NCI-H2107 treated with DMSO at 0.1 percent for 48 hours (cell line): ENCODE results near the gene CORO2B.

Experiments used
- DNase-seq: peaks from one replicate; lab custom pipeline; 2025; ENCODE audit not compliant: unreplicated experiment; lab: John Stamatoyannopoulos, UW

The CORO2B gene

GRCh38 chr15:68626283-68626682 lies 47.5 kb downstream of the CORO2B start:
- no peak for DNase-seq

GRCh38 chr15:68626739-68627138 lies 47.9 kb downstream of the CORO2B start:
- DNase-seq = no peak

- DNase-seq = no peak
Measured at GRCh38 chr15:68627476-68627875, 48.7 kb downstream of the CORO2B start.

GRCh38 chr15:68627995-68628394 lies 49.2 kb downstream of the CORO2B start:
- DNase-seq = no peak

- DNase-seq = no peak
Measured at GRCh38 chr15:68629519-68630210, 50.9 kb downstream of the CORO2B start.

GRCh38 chr15:68630211-68630555 lies 51.4 kb downstream of the CORO2B start:
- no peak for DNase-seq

- no peak for DNase-seq
Measured at GRCh38 chr15:68630836-68631235, 52.0 kb downstream of the CORO2B start.

- DNase-seq = no peak
Measured at GRCh38 chr15:68631601-68632051, 52.8 kb downstream of the CORO2B start.

- no peak for DNase-seq
Measured at GRCh38 chr15:68632101-68632500, 53.3 kb downstream of the CORO2B start.

GRCh38 chr15:68633231-68634121 lies 54.7 kb downstream of the CORO2B start:
- no peak for DNase-seq

GRCh38 chr15:68634122-68634482 lies 55.3 kb downstream of the CORO2B start:
- DNase-seq = no peak

- DNase-seq = no peak
Measured at GRCh38 chr15:68634531-68634930, 55.7 kb downstream of the CORO2B start.

- DNase-seq = no peak
Measured at GRCh38 chr15:68635141-68635540, 56.3 kb downstream of the CORO2B start.

GRCh38 chr15:68636256-68636655 lies 57.5 kb downstream of the CORO2B start:
- no peak for DNase-seq

GRCh38 chr15:68637767-68638404 lies 59.1 kb downstream of the CORO2B start:
- no peak for DNase-seq

- no peak for DNase-seq
Measured at GRCh38 chr15:68638953-68639515, 60.2 kb downstream of the CORO2B start.

GRCh38 chr15:68639926-68640600 lies 61.3 kb downstream of the CORO2B start:
- DNase-seq = no peak

GRCh38 chr15:68640791-68641331 lies 62.1 kb downstream of the CORO2B start:
- peak; percentile 24 for DNase-seq

- no peak for DNase-seq
Measured at GRCh38 chr15:68641376-68641775, 62.6 kb downstream of the CORO2B start.

GRCh38 chr15:68642491-68642845 lies 63.7 kb downstream of the CORO2B start:
- no peak for DNase-seq
